ENCODE measurements around the gene SH3GL1. TPM values are rescaled to one million over a fixed set of nuclear protein-coding genes. Genes with fewer than 3 reads are reported as not detected.
A peak's percentile ranks its signal among the peaks of the same experiment; 100 is the strongest.

Gene SH3GL1
- polyA plus RNA-seq, 1 experiment, result 40.2 TPM

DNA sequence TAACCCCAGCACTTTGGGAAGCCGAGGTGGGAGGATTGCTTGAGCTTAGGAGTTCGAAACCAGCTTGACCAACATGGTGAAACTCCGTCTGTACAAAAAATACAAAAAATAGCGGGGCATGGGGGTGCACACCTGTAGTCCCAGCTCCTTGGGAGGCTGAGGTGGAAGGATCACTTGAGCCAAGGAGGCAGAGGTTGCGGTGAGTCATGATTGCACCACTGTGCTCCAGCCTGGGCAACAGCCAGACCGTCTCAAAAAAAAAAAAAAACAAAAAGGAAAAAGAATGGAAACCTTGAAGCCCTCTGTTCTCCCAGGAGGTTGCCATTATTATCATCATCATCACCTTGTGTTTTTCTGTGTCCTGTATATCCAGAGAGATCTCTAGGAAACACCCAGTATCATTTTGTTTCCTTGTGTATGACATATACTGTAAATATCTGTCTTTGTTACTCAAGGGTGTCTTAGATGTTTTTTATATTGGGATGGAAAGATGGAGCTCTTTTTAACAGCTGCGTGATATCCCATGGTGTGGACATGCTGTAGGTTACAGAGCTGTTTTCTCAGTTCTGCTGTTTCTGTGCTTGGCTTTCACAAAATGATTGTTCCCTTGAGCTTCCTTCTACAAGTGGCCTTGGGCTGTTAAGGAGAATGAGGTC, 13.9 kb upstream of the SH3GL1 start:
- TF ChIP-seq, protein P1, sequence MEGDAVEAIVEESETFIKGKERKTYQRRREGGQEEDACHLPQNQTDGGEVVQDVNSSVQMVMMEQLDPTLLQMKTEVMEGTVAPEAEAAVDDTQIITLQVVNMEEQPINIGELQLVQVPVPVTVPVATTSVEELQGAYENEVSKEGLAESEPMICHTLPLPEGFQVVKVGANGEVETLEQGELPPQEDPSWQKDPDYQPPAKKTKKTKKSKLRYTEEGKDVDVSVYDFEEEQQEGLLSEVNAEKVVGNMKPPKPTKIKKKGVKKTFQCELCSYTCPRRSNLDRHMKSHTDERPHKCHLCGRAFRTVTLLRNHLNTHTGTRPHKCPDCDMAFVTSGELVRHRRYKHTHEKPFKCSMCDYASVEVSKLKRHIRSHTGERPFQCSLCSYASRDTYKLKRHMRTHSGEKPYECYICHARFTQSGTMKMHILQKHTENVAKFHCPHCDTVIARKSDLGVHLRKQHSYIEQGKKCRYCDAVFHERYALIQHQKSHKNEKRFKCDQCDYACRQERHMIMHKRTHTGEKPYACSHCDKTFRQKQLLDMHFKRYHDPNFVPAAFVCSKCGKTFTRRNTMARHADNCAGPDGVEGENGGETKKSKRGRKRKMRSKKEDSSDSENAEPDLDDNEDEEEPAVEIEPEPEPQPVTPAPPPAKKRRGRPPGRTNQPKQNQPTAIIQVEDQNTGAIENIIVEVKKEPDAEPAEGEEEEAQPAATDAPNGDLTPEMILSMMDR (IDR thresholded peaks at IDR 0.05; ENCODE audit: low read depth, low read length), result no peak
- ChIA-PET POLR2A (interaction anchor here (0.6 to 1.4 kb wide), 9 partner anchors 10 to 194 kb away, joined by 3 to 8 read pairs (median 4); partner anchors contain the start of genes CHAF1A and HDGFL2), CTCF (interaction anchor here (0.8 to 8.2 kb wide), 4 partner anchors 10 to 33 kb away, joined by 3 to 50 read pairs (median 4); partner anchors contain the start of gene SH3GL1)
- H3K27ac ChIP-seq (ENCODE audit: low read depth, low read length), result peak overlapping the region; percentile 62
- no peak for DNase-seq (ENCODE audit: low read depth, low spot score)
- H3K27me3 ChIP-seq (ENCODE audit: control insufficient read depth, insufficient read depth, low read length), result no peaks in the 10 kb centered on the region
- peak overlapping the region; percentile 29; the same call in 1 of the 2 replicates for H3K4me3 ChIP-seq (ENCODE audit: low read depth, low read length)
- no peaks in the 10 kb centered on the region for H3K9me3 ChIP-seq (ENCODE audit: control insufficient read depth, insufficient read depth, low read length)

DNA sequence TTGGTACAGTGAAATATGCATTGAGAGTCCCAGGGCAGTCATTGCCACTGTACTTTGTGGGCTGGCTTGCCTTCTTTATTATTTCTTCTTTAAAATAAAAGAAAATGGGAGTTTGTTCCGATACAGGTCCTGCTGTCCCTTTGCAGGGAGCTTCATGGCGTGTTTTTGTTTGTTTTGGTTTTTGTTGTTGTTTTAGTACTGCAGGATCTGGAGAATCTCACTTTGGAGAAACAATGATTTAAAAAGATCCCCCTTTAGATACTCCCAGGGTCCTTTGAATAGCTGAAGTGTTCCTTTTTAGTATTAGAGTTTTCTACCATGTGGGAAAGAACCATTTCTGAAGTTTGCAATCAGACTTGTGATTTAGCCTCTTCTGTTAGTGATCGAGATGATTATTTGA, 13.2 kb upstream of the SH3GL1 start:
- TF ChIP-seq, protein P1 (IDR thresholded peaks at IDR 0.05; ENCODE audit: low read depth, low read length), result no peak
- POLR2A ChIA-PET, result interaction anchor here (0.7 to 1.2 kb wide), 4 partner anchors 10 to 113 kb away, joined by 3 to 8 read pairs (median 4); no protein-coding TSS in a partner anchor
- no peak for DNase-seq (ENCODE audit: low read depth, low spot score)

DNA sequence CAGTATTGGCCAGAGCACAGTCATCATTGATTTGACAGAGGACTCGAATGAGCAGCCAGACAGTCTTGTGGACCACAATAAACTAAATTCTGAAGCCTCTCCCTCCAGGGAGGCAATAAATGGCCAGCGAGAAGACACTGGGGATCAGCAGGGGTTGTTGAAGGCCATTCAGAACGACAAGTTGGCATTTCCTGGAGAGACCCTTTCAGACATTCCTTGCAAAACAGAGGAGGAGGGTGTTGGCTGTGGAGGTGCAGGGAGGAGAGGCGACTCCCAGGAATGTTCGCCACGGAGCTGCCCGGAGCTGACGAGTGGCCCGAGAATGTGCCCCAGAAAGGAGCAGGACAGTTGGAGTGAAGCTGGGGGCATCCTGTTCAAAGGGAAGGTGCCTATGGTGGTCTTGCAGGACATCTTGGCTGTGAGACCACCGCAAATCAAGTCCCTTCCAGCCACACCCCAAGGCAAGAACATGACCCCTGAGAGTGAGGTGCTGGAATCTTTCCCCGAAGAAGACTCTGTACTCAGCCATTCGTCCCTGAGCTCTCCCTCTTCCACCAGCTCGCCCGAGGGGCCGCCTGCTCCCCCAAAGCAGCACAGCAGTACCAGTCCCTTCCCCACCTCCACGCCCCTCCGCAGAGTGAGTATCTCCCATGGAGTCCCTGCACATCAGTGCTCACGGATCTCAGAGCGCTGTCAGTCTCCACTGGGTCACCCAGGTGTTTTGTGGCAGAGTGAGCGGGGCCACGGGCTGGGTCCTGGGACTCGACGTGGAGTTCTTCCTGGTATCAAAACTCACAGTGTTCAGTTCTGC, 9.0 kb upstream of the SH3GL1 start:
- POLR2A ChIA-PET, result no interaction called here
- TF ChIP-seq, protein P1 (IDR thresholded peaks at IDR 0.05; ENCODE audit: low read depth, low read length), result no peak

More for the DNA sequence above, 13.2 kb upstream of the SH3GL1 start:
- CTCF ChIA-PET, result interaction anchor here (0.6 to 8.2 kb wide), 3 partner anchors 9 to 13 kb away, joined by 3 to 50 read pairs (median 4); partner anchors contain the start of gene SH3GL1
- Histone ChIP-seq H3K27me3 (ENCODE audit: control insufficient read depth, insufficient read depth, low read length) (no peaks in the 10 kb centered on the region), H3K27ac (ENCODE audit: low read depth, low read length) (no peak overlapping the region), H3K9me3 (ENCODE audit: control insufficient read depth, insufficient read depth, low read length) (no peaks in the 10 kb centered on the region), H3K4me3 (ENCODE audit: low read depth, low read length) (no peak overlapping the region)

GRCh38 chr19:4406626-4407025, 6.3 kb upstream of the SH3GL1 start:
- H3K27me3 ChIP-seq (ENCODE audit: control insufficient read depth, insufficient read depth, low read length), result no peaks in the 10 kb centered on the region
- TF ChIP-seq, protein P1 (IDR thresholded peaks at IDR 0.05; ENCODE audit: low read depth, low read length), result no peak
- ChIA-PET POLR2A (interaction anchor here (0.6 kb wide), 1 partner anchor 23 kb away, joined by 3 read pairs; no protein-coding TSS in a partner anchor), CTCF (no interaction called here)
- H3K9me3 ChIP-seq (ENCODE audit: control insufficient read depth, insufficient read depth, low read length), result no peaks in the 10 kb centered on the region
- H3K27ac ChIP-seq (ENCODE audit: low read depth, low read length), result no peak overlapping the region
- no peak overlapping the region for H3K4me3 ChIP-seq (ENCODE audit: low read depth, low read length)
- no peak for DNase-seq (ENCODE audit: low read depth, low spot score)

More for the DNA sequence above, 9.0 kb upstream of the SH3GL1 start:
- no peaks in the 10 kb centered on the region for H3K9me3 ChIP-seq (ENCODE audit: control insufficient read depth, insufficient read depth, low read length)
- CTCF ChIA-PET, result no interaction called here
- DNase-seq (ENCODE audit: low read depth, low spot score), result no peak
- H3K27me3 ChIP-seq (ENCODE audit: control insufficient read depth, insufficient read depth, low read length), result no peaks in the 10 kb centered on the region
- no peak overlapping the region for H3K4me3 ChIP-seq (ENCODE audit: low read depth, low read length)
- no peak overlapping the region for H3K27ac ChIP-seq (ENCODE audit: low read depth, low read length)

Measured in AG04450 (cell line).